Measurements from ENCODE around the gene STAB1. TPM values are rescaled to one million over a fixed set of nuclear protein-coding genes. Genes with fewer than 3 reads are reported as not detected.

The STAB1 gene
- total and polyA plus RNA-seq, 10 of the 15 experiments (the other 5 are each of a cell fraction or from before 2014, with no cell fraction given), result 0.46 TPM; not detected in 9

- TF ChIP-seq NR2F1 (conservative IDR thresholded peaks at IDR 0.05), result 0 out of 2 replicates have a peak, but pooled peaks have one; percentile 41
- no peak for TF ChIP-seq WRNIP1 (IDR thresholded peaks at IDR 0.05; ENCODE audit: borderline replicate concordance, low read depth, low read length)
- no peak for TF ChIP-seq SMAD5 (IDR thresholded peaks at IDR 0.05; ENCODE audit: low read depth)
- 0 out of 2 replicates have a peak, but pooled peaks have one; percentile 33 for TF ChIP-seq NKRF (conservative IDR thresholded peaks at IDR 0.05)
These were observed 39.6 kb upstream of the STAB1 start, which contains the start of gene NISCH (continued) for GRCh38 chr3:52455283-52456168.

- Histone ChIP-seq H3K4me1 (ENCODE audit: control insufficient read depth, insufficient read depth, low read length) (peaks cover 36% of the 10 kb centered on the region), H3K9ac (ENCODE audit: control insufficient read depth, insufficient read depth, low read length) (peak overlapping the region; percentile 93), H3K27me3 (replicated peaks in 1 of 2; ENCODE audit: control insufficient read depth in 2 of 2, insufficient read depth in 2 of 2, low read length in 1 of 2) (no peaks in the 10 kb centered on the region), H3K4me3 (peak overlapping the region; percentile 88), H3K27ac (ENCODE audit: control insufficient read depth, insufficient read depth) (peak overlapping the region; percentile 75), H3K4me2 (ENCODE audit: control insufficient read depth, insufficient read depth) (peak overlapping the region; percentile 98), H4K20me1 (ENCODE audit: control insufficient read depth, insufficient read depth) (no peaks in the 10 kb centered on the region), H3K79me2 (ENCODE audit: control insufficient read depth, insufficient read depth, low read length) (peaks cover 26% of the 10 kb centered on the region), H2AFZ (ENCODE audit: control insufficient read depth, low read depth, low read length) (no peak overlapping the region), H3K36me3 (ENCODE audit: control insufficient read depth in 2 of 2, insufficient read depth in 2 of 2, low read length in 1 of 2) (peaks cover 0 to 14% of the 10 kb centered on the region in 2 experiments; a peak in 3 of 4 replicates), H3K9me3 (replicated peaks; ENCODE audit: control insufficient read depth, insufficient read depth, low read length) (no peaks in the 10 kb centered on the region)
- CTCF ChIA-PET, result interaction anchor here (1.5 to 5.1 kb wide), 3 partner anchors 9 to 117 kb away, joined by 3 to 34 read pairs (median 6); partner anchors contain the start of gene SEMA3G
- FAIRE-seq (no peak), ATAC-seq (peak; percentile 2), DNase-seq (ENCODE audit: low read depth, low spot score) (no peak)
- TF ChIP-seq DPF2 (IDR thresholded peaks at IDR 0.05), result 0 out of 2 replicates have a peak, but pooled peaks have one; percentile 19
- TF ChIP-seq MLLT1 (IDR thresholded peaks at IDR 0.05), result peak; percentile 94
- no peak for TF ChIP-seq TCF7 (IDR thresholded peaks at IDR 0.05; ENCODE audit: borderline replicate concordance)
- RAD21 ChIA-PET (ENCODE audit: unreplicated experiment), result interaction anchor here (0.6 kb wide), 1 partner anchor 42 kb away, joined by 3 read pairs; no protein-coding TSS in a partner anchor
- no TSS peak for BruUV-seq (replicated peaks)
- intact Hi-C loops (cut with micrococcal nuclease; ENCODE audit: unreplicated experiment), result loop anchor here (5.0 to 10.0 kb wide), 2 partner anchors 81 to 229 kb away; partner anchors contain the start of genes GNL3, PBRM1 and UQCC5
- in situ Hi-C loops (cut with MboI), result no loop called here
- POLR2A ChIA-PET, result interaction anchor here (0.6 to 1.4 kb wide), 2 partner anchors 8 to 511 kb away, joined by 3 to 4 read pairs; no protein-coding TSS in a partner anchor
- SMC1A ChIA-PET (ENCODE audit: uncharacterized antibody, unreplicated experiment), result interaction anchor here (0.8 to 2.0 kb wide), 2 partner anchors 11 to 78 kb away, joined by 3 to 6 read pairs; partner anchors contain the start of gene SEMA3G
- 80% methylated on average over 12 of the region's 13 CpGs for WGBS (ENCODE audit: insufficient coverage, insufficient replicate concordance, low lambda C conversion rate, missing lambda C conversion rate)
These were observed 38.9 kb upstream of the STAB1 start for GRCh38 chr3:52456169-52456799.

All from GM12878 (cell line).